ENCODE data around the gene CDC37L1.
"Not testable (repeated sequence)": the region's sequence is repeated elsewhere in the genome, so short reads cannot be mapped to it uniquely, and the experiment has no call there.

Gene CDC37L1

GRCh38 chr9:4741365-4742089, 62.2 kb downstream of the CDC37L1 start:
- in situ Hi-C loops (cut with MboI; ENCODE audit: low pct_unique_long_range_greater_than_20kb, low sequenced_read_pairs): no loop called here
- DNase-seq: peak; percentile 39

- in situ Hi-C loops (cut with MboI; ENCODE audit: low pct_unique_long_range_greater_than_20kb, low sequenced_read_pairs): no loop called here
- no peak for DNase-seq
Observed at GRCh38 chr9:4742246-4742645, 62.9 kb downstream of the CDC37L1 start.

GRCh38 chr9:4743131-4743875, 63.9 kb downstream of the CDC37L1 start:
- in situ Hi-C loops (cut with MboI; ENCODE audit: low pct_unique_long_range_greater_than_20kb, low sequenced_read_pairs): no loop called here
- peak; percentile 24 for DNase-seq

DNA sequence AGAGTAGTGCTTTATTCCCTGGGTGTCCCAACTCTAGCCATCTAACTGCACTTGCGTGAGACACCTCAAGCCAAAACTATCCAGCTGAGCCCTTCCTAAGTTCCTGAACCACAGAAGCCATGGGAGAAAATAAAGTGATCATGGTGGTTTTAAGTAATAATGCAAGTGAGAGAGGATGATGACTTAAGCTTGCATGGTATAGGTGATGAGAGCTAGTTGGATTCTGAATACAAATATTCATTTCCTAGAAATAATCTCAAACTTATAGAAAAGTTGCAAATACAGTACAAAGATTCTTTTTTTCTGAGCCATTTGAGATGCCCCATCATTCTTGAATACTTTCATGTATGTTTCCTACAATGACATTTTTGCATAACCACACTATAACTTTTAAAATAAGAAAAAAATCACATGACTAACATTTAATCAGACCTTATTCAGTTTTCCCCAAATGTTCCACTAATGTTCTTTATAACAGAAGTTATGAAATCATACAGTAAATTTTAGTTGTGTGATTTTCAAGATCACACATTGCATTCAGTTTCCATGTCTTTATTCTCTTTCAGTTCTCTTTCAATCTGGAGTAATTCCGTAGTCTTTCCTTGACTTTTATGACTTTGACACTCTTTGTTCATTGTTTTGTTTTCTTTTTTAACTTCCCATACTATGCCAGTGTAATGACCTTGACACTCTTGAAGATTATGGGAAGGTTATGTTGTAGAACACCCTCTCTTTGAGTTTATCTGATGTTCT, 67.1 kb downstream of the CDC37L1 start:
- in situ Hi-C loops (cut with MboI; ENCODE audit: low pct_unique_long_range_greater_than_20kb, low sequenced_read_pairs): no loop called here
- no peak for DNase-seq

GRCh38 chr9:4748612-4749011, 69.2 kb downstream of the CDC37L1 start:
- in situ Hi-C loops (cut with MboI; ENCODE audit: low pct_unique_long_range_greater_than_20kb, low sequenced_read_pairs): no loop called here
- no peak for DNase-seq

- in situ Hi-C loops (cut with MboI; ENCODE audit: low pct_unique_long_range_greater_than_20kb, low sequenced_read_pairs): loop anchor here (25.0 kb wide), 4 partner anchors 237 to 837 kb away; partner anchors contain the start of genes INSL6, JAK2 and PLGRKT
- peak; percentile 61 for DNase-seq
Observed at GRCh38 chr9:4750023-4750673, 70.8 kb downstream of the CDC37L1 start.

- not testable (repeated sequence) for DNase-seq
- in situ Hi-C loops (cut with MboI; ENCODE audit: low pct_unique_long_range_greater_than_20kb, low sequenced_read_pairs): loop anchor here (25.0 kb wide), 4 partner anchors 233 to 833 kb away; partner anchors contain the start of genes INSL6, JAK2 and PLGRKT
Observed at GRCh38 chr9:4754530-4754929, 75.2 kb downstream of the CDC37L1 start.

DNA sequence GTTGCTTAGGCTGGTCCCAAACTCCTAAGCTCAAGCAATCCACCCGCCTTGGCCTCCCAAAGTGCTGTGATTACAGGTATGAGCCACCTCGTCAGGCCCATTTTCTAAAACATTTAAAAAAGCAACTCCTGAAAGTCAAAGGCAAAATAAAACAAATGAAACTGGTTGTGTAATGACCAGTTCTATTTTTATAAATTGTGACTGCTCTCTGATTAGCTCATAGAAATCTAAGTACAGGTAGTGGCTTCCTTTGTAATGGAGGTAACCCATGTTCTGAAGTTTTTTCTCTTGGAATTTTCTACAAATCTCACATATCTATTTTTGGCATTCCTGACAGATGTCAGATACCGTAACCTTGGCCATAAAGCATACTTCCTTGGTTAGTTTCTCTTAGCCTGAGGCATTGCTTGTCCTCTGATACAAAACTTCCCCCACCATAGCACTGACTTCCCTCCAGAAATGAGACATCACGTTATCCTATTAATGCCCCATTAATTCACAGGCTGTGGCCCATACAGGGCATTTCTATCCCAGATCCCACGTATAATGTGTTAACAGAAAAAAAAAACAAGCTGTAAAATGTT, 75.7 kb downstream of the CDC37L1 start:
- no peak for DNase-seq
- in situ Hi-C loops (cut with MboI; ENCODE audit: low pct_unique_long_range_greater_than_20kb, low sequenced_read_pairs): loop anchor here (25.0 kb wide), 4 partner anchors 232 to 832 kb away; partner anchors contain the start of genes INSL6, JAK2 and PLGRKT

DNA sequence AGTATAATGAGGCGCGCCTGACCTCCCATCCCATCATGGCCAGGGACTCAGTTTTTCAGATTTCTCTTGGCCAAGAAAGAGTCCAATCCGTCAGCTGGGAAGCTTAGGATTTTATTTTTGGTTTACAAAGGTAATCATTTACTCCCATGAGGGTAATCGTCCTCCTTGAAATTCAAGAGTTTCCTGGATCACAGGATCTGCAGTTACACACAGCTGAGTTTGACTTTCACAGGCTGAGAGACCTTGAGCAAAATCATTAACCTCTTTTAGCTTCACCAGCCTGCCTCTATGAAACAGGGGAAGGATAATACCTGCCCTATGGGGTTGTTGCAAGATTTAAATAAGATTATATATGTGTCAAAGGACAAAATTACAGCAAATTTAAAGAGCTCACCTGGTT, 77.1 kb downstream of the CDC37L1 start:
- in situ Hi-C loops (cut with MboI; ENCODE audit: low pct_unique_long_range_greater_than_20kb, low sequenced_read_pairs): loop anchor here (25.0 kb wide), 4 partner anchors 231 to 831 kb away; partner anchors contain the start of genes INSL6, JAK2 and PLGRKT
- no peak for DNase-seq
